ENCODE results near the gene PLXDC2. TPM values are rescaled to one million over a fixed set of nuclear protein-coding genes. Genes with fewer than 3 reads are reported as not detected.

The PLXDC2 gene
- total RNA-seq, 6 experiments from 2014 or later = 4.1 to 6.5 (median 5.3) TPM

- no peaks in the 10 kb centered on the region for H3K36me3 ChIP-seq
- H3K4me3 ChIP-seq = no peak overlapping the region
- no peaks in the 10 kb centered on the region for H3K27me3 ChIP-seq
- no peak for ATAC-seq
- no peak overlapping the region for H3K27ac ChIP-seq
- TF ChIP-seq CTCF (IDR thresholded peaks at IDR 0.05) (no peak), POLR2A (IDR thresholded peaks at IDR 0.05) (no peak)
- intact Hi-C loops (cut with DNase I) = no loop called here
- no peaks in the 10 kb centered on the region for H3K4me1 ChIP-seq
- H3K9me3 ChIP-seq = no peaks in the 10 kb centered on the region
- no peak for DNase-seq
- 67% methylated on average over 2 of the region's 2 CpGs for WGBS (ENCODE audit: insufficient coverage, low coverage, low lambda C conversion rate, missing lambda C conversion rate)
Observed at GRCh38 chr10:19791032-19791431, 25.2 kb upstream of the PLXDC2 start.

- 70% methylated on average over 4 of the region's 5 CpGs for WGBS (ENCODE audit: insufficient coverage, low coverage, low lambda C conversion rate, missing lambda C conversion rate)
- intact Hi-C loops (cut with DNase I) = no loop called here
- Histone ChIP-seq H3K36me3 (no peaks in the 10 kb centered on the region), H3K4me3 (no peak overlapping the region), H3K9me3 (no peaks in the 10 kb centered on the region), H3K4me1 (no peaks in the 10 kb centered on the region), H3K27me3 (no peaks in the 10 kb centered on the region), H3K27ac (no peak overlapping the region)
- ATAC-seq (no peak), DNase-seq (no peak)
- no peak for TF ChIP-seq CTCF (IDR thresholded peaks at IDR 0.05)
- TF ChIP-seq POLR2A (IDR thresholded peaks at IDR 0.05) = no peak
Observed at GRCh38 chr10:19795684-19796083, 20.5 kb upstream of the PLXDC2 start.

- Histone ChIP-seq H3K4me3 (no peak overlapping the region), H3K27ac (no peak overlapping the region), H3K9me3 (no peaks in the 10 kb centered on the region), H3K27me3 (no peaks in the 10 kb centered on the region), H3K36me3 (no peaks in the 10 kb centered on the region), H3K4me1 (no peaks in the 10 kb centered on the region)
- no peak for ATAC-seq
- intact Hi-C loops (cut with DNase I) = no loop called here
- no peak for DNase-seq
- no peak for TF ChIP-seq CTCF (IDR thresholded peaks at IDR 0.05)
- TF ChIP-seq POLR2A (IDR thresholded peaks at IDR 0.05) = no peak
- WGBS (ENCODE audit: insufficient coverage, low coverage, low lambda C conversion rate, missing lambda C conversion rate) = 51% methylated on average over 3 of the region's 3 CpGs
Observed at GRCh38 chr10:19800161-19800560, 16.1 kb upstream of the PLXDC2 start.

- intact Hi-C loops (cut with DNase I) = no loop called here
- Histone ChIP-seq H3K9me3 (no peaks in the 10 kb centered on the region), H3K4me3 (no peak overlapping the region), H3K36me3 (no peaks in the 10 kb centered on the region), H3K4me1 (no peaks in the 10 kb centered on the region), H3K27ac (no peak overlapping the region), H3K27me3 (no peaks in the 10 kb centered on the region)
- DNase-seq = no peak
- 65% methylated on average over 4 of the region's 4 CpGs for WGBS (ENCODE audit: insufficient coverage, low coverage, low lambda C conversion rate, missing lambda C conversion rate)
- no peak for ATAC-seq
- TF ChIP-seq POLR2A (IDR thresholded peaks at IDR 0.05) (no peak), CTCF (IDR thresholded peaks at IDR 0.05) (no peak)
Observed at GRCh38 chr10:19801369-19801768, 14.9 kb upstream of the PLXDC2 start.

- TF ChIP-seq POLR2A (IDR thresholded peaks at IDR 0.05) = no peak
- no peak for TF ChIP-seq CTCF (IDR thresholded peaks at IDR 0.05)
- Histone ChIP-seq H3K27ac (no peak overlapping the region), H3K9me3 (no peaks in the 10 kb centered on the region), H3K36me3 (no peaks in the 10 kb centered on the region), H3K4me1 (no peaks in the 10 kb centered on the region), H3K27me3 (no peaks in the 10 kb centered on the region), H3K4me3 (no peak overlapping the region)
- no peak for ATAC-seq
- 76% methylated on average over 1 of the region's 2 CpGs for WGBS (ENCODE audit: insufficient coverage, low coverage, low lambda C conversion rate, missing lambda C conversion rate)
- no peak for DNase-seq
- intact Hi-C loops (cut with DNase I) = no loop called here
Observed at GRCh38 chr10:19803676-19804075, 12.6 kb upstream of the PLXDC2 start.
